SK-N-SH treated with all-trans-retinoic acid at 6 μM for 48 hours (cell line): ENCODE results near the gene SPOCD1.

ENCODE experiments used
- ATAC-seq: fragments of 200-7000 bp; cut with Tn5 transposase; 3 replicates; pipeline ENCODE4 v1.9.1; 2020; ENCODE audit warnings: mild to moderate bottlenecking, moderate library complexity
- ARNTL ChIP-seq: fragments of 450-650 bp; formaldehyde crosslinking; IDR thresholded peaks from 2 replicates; pipeline ENCODE4 v1.5.0; 2020; ENCODE audit warnings: low read depth, mild to moderate bottlenecking, moderate library complexity, borderline replicate concordance
- BACH2 ChIP-seq: fragments of 250-450 bp; sonication (Bioruptor Pico); IDR thresholded peaks from 2 replicates; pipeline ENCODE4 v1.9.0; 2021; ENCODE audit warnings: mild to moderate bottlenecking, borderline replicate concordance
- CREB5 ChIP-seq: fragments of 250-450 bp; sonication (Bioruptor Pico); IDR thresholded peaks from 2 replicates; pipeline ENCODE4 v1.5.1; 2020; ENCODE audit warnings: low read depth, mild to moderate bottlenecking, moderate library complexity
- CSRNP3 ChIP-seq: fragments of 250-450 bp; sonication (Bioruptor Pico); IDR thresholded peaks from 2 replicates; pipeline ENCODE4 v1.5.1; 2021; ENCODE audit warnings: mild to moderate bottlenecking, moderate library complexity
- ESRRG ChIP-seq: fragments of 250-450 bp; sonication (Bioruptor Pico); IDR thresholded peaks from 2 replicates; pipeline ENCODE4 v1.6.1; 2021; ENCODE audit warnings: mild to moderate bottlenecking
- GLIS3 ChIP-seq: fragments of 250-450 bp; sonication (Bioruptor Pico); IDR thresholded peaks from 2 replicates; pipeline ENCODE4 v1.5.0; 2020; ENCODE audit warnings: mild to moderate bottlenecking, moderate library complexity
- ISL1 ChIP-seq: fragments of 250-450 bp; sonication (Bioruptor Pico); IDR thresholded peaks from 2 replicates; pipeline ENCODE4 v2.1.2; 2022; ENCODE audit warnings: mild to moderate bottlenecking, moderate library complexity
- OSR1 ChIP-seq: fragments of 250-450 bp; sonication (Bioruptor Pico); IDR thresholded peaks from 2 replicates; pipeline ENCODE4 v1.8.0; 2022; ENCODE audit warnings: moderate library complexity, mild to moderate bottlenecking, inconsistent platforms
- PATZ1 ChIP-seq: fragments of 250-450 bp; sonication (Bioruptor Pico); IDR thresholded peaks from 2 replicates; pipeline ENCODE4 v1.8.0; 2020; ENCODE audit warnings: mild to moderate bottlenecking, moderate library complexity, borderline replicate concordance
- PPARA ChIP-seq: fragments of 250-450 bp; sonication (Bioruptor Pico); IDR thresholded peaks from 2 replicates; pipeline ENCODE4 v1.5.0; 2020; ENCODE audit warnings: mild to moderate bottlenecking, borderline replicate concordance
- RARB ChIP-seq: fragments of 250-450 bp; sonication (Bioruptor Pico); IDR thresholded peaks from 2 replicates; pipeline ENCODE4 v1.8.0; 2021; ENCODE audit warnings: mild to moderate bottlenecking, moderate library complexity
- SNAI2 ChIP-seq: fragments of 250-450 bp; sonication (Bioruptor Pico); IDR thresholded peaks from 2 replicates; pipeline ENCODE4 v1.5.0; 2020; ENCODE audit warnings: mild to moderate bottlenecking, moderate library complexity
- TOX ChIP-seq: fragments of 250-450 bp; sonication (Bioruptor Pico); IDR thresholded peaks from 2 replicates; pipeline ENCODE4 v1.8.0; 2021; ENCODE audit warnings: mild to moderate bottlenecking, moderate library complexity, borderline replicate concordance
- TSHZ2 ChIP-seq: fragments of 250-450 bp; sonication (Bioruptor Pico); IDR thresholded peaks from 2 replicates; pipeline ENCODE4 v1.5.0; 2020; ENCODE audit warnings: mild to moderate bottlenecking, moderate library complexity
- ZC3H10 ChIP-seq: fragments of 250-450 bp; sonication (Bioruptor Pico); IDR thresholded peaks from 2 replicates; pipeline ENCODE4 v1.5.1; 2021; ENCODE audit warnings: mild to moderate bottlenecking, moderate library complexity
- ZFP3 ChIP-seq: fragments of 250-450 bp; sonication (Bioruptor Pico); IDR thresholded peaks from 2 replicates; pipeline ENCODE4 v1.5.0; 2020; ENCODE audit warnings: mild to moderate bottlenecking, moderate library complexity
- ZFP30 ChIP-seq: fragments of 450-650 bp; formaldehyde crosslinking; IDR thresholded peaks from 2 replicates; pipeline ENCODE4 v1.5.0; 2022; ENCODE audit warnings: mild to moderate bottlenecking, moderate library complexity
- ZNF565 ChIP-seq: fragments of 450-650 bp; formaldehyde crosslinking; conservative IDR thresholded peaks from 2 replicates; pipeline ENCODE4 v1.5.0; 2020; ENCODE audit warnings: low read depth, mild to moderate bottlenecking, moderate library complexity
- ZNF70 ChIP-seq: fragments of 450-650 bp; formaldehyde crosslinking; IDR thresholded peaks from 2 replicates; pipeline ENCODE4 v1.5.0; 2020; ENCODE audit warnings: mild to moderate bottlenecking, moderate library complexity
- ZNF8 ChIP-seq: fragments of 450-650 bp; formaldehyde crosslinking; IDR thresholded peaks from 2 replicates; pipeline ENCODE4 v1.5.0; 2020; ENCODE audit warnings: mild to moderate bottlenecking, moderate library complexity

Gene SPOCD1

GRCh38 chr1:31788138-31788824 is 27.5 kb downstream of the SPOCD1 start (continued):
- TF ChIP-seq CSRNP3 (CRISPR knock-in tag), result no peak
- no peak for TF ChIP-seq TOX (CRISPR knock-in tag)
- no peak for TF ChIP-seq ZFP3 (CRISPR knock-in tag)
- TF ChIP-seq BACH2 (CRISPR knock-in tag), result no peak
- no peak for TF ChIP-seq CREB5
- TF ChIP-seq RARB (CRISPR knock-in tag), result no peak
- TF ChIP-seq ZC3H10 (CRISPR knock-in tag), result no peak
- no peak for TF ChIP-seq ESRRG (CRISPR knock-in tag)
- TF ChIP-seq PPARA (CRISPR knock-in tag), result no peak
- TF ChIP-seq ARNTL, result no peak
- no peak for TF ChIP-seq GLIS3 (CRISPR knock-in tag)
- TF ChIP-seq OSR1, result no peak
- no peak for TF ChIP-seq ZNF70 (CRISPR knock-in tag)
- no peak for TF ChIP-seq ISL1 (CRISPR knock-in tag)
- TF ChIP-seq SNAI2 (CRISPR knock-in tag), result no peak

- TF ChIP-seq RARB (CRISPR knock-in tag), result no peak
- no peak for TF ChIP-seq TSHZ2
- no peak for TF ChIP-seq ZC3H10 (CRISPR knock-in tag)
- TF ChIP-seq ZFP30 (CRISPR knock-in tag), result no peak
- TF ChIP-seq ZNF565, result no peak
- TF ChIP-seq BACH2 (CRISPR knock-in tag), result no peak
- TF ChIP-seq ARNTL, result no peak
- no peak for TF ChIP-seq ZNF8 (CRISPR knock-in tag)
- no peak for TF ChIP-seq GLIS3 (CRISPR knock-in tag)
- no peak for TF ChIP-seq SNAI2 (CRISPR knock-in tag)
- no peak for TF ChIP-seq ISL1 (CRISPR knock-in tag)
- no peak for TF ChIP-seq PATZ1 (CRISPR knock-in tag)
- TF ChIP-seq CSRNP3 (CRISPR knock-in tag), result no peak
- no peak for TF ChIP-seq ZFP3 (CRISPR knock-in tag)
- TF ChIP-seq TOX (CRISPR knock-in tag), result no peak
Observed at GRCh38 chr1:31787786-31788137, 28.1 kb downstream of the SPOCD1 start.

GRCh38 chr1:31787261-31787660 is 28.6 kb downstream of the SPOCD1 start:
- TF ChIP-seq ARNTL (no peak), ZFP30 (CRISPR knock-in tag) (no peak), BACH2 (CRISPR knock-in tag) (no peak), ZFP3 (CRISPR knock-in tag) (no peak), ISL1 (CRISPR knock-in tag) (no peak)
- no peak for ATAC-seq

More at GRCh38 chr1:31787786-31788137, 28.1 kb downstream of the SPOCD1 start:
- ATAC-seq, result no peak
